ENCODE measurements around the gene TRIO. TPM values are rescaled to one million over a fixed set of nuclear protein-coding genes. Genes with fewer than 3 reads are reported as not detected.

Gene TRIO
- total and polyA plus RNA-seq, 12 donors = 26.2 to 85.2 (median 61.9) TPM

DNA sequence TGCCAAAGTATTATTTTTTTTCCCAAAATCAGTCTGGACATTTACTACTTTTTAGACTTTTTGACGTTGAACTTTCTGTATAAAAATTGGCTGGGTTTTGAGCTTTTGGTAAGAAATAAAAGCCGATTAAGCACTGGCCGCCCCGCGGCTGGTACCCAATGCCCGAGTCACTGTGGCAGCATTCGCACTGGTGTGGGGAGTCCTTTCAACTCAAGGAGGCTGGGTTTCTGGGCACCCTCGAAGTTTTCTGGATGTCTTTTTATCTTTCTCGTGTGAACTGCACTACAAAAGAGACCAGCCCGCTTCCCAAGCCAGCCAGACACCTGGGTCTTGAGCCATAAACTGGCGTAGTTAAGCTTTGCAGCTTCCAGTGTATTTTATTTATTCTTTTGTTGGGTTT lies 366.4 kb downstream of the TRIO start:
- TF ChIP-seq, protein P1, sequence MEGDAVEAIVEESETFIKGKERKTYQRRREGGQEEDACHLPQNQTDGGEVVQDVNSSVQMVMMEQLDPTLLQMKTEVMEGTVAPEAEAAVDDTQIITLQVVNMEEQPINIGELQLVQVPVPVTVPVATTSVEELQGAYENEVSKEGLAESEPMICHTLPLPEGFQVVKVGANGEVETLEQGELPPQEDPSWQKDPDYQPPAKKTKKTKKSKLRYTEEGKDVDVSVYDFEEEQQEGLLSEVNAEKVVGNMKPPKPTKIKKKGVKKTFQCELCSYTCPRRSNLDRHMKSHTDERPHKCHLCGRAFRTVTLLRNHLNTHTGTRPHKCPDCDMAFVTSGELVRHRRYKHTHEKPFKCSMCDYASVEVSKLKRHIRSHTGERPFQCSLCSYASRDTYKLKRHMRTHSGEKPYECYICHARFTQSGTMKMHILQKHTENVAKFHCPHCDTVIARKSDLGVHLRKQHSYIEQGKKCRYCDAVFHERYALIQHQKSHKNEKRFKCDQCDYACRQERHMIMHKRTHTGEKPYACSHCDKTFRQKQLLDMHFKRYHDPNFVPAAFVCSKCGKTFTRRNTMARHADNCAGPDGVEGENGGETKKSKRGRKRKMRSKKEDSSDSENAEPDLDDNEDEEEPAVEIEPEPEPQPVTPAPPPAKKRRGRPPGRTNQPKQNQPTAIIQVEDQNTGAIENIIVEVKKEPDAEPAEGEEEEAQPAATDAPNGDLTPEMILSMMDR (IDR thresholded peaks at IDR 0.05) = no peak
- H3K36me3 ChIP-seq = peaks cover 0 to 61% (median 23%) of the 10 kb centered on the region in 9 donors
- no peak overlapping the region for H3K27ac ChIP-seq
- no peak overlapping the region for H3K4me3 ChIP-seq
- H3K9me3 ChIP-seq = no peaks in the 10 kb centered on the region
- intact Hi-C loops (cut with DNase I) = loop anchor here in 1 of 10 donors (10.0 kb wide), 1 partner anchor 135 kb away; no protein-coding TSS in a partner anchor
- 73 to 89% methylated on average over 11 of the region's 11 CpGs for WGBS, 2 donors
- no peak for DNase-seq
- ATAC-seq = no peak
- H3K27me3 ChIP-seq = no peaks in the 10 kb centered on the region
- no peaks in the 10 kb centered on the region for H3K4me1 ChIP-seq

DNA sequence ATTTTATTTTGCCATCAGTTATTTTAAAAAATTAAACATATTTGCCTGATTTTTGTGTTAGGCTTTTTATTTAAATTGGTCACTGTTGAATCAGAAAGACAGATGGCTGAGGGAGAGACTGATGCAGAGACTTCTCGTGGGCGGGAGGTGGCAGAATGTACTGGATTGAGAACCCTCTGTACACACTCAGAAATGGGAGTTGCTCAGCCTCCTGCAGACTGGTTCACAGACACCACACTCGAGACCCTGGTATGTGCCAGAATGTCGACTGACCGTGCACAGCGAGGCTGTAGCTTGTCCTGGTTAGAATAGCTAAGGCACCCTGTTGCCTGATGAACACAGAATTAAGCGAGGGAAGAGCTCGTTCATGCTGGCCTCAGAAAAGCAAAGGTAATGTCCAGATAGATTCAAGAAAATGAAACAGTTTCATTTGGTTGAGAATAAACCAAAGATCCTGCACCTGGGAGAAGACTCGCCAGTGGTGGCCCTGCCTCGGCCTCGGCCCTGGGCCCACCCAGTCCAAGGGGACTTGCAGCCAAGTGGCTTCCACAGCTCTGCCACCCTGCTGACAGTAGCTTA lies 367.1 kb downstream of the TRIO start:
- DNase-seq (no peak), ATAC-seq (peak in 1 of 8 donors; percentile 22)
- H3K27ac ChIP-seq = no peak overlapping the region
- intact Hi-C loops (cut with DNase I) = no loop called here
- H3K9me3 ChIP-seq = peaks cover 0 to under 1% (median 0%) of the 10 kb centered on the region in 11 donors
- H3K27me3 ChIP-seq = no peaks in the 10 kb centered on the region
- WGBS, 2 donors = 87 to 91% methylated on average over 11 of the region's 11 CpGs
- peaks cover 0 to 54% (median 22%) of the 10 kb centered on the region in 9 donors for H3K36me3 ChIP-seq
- H3K4me1 ChIP-seq = no peaks in the 10 kb centered on the region
- TF ChIP-seq, protein P1 (IDR thresholded peaks at IDR 0.05) = no peak
- H3K4me3 ChIP-seq = no peak overlapping the region

DNA sequence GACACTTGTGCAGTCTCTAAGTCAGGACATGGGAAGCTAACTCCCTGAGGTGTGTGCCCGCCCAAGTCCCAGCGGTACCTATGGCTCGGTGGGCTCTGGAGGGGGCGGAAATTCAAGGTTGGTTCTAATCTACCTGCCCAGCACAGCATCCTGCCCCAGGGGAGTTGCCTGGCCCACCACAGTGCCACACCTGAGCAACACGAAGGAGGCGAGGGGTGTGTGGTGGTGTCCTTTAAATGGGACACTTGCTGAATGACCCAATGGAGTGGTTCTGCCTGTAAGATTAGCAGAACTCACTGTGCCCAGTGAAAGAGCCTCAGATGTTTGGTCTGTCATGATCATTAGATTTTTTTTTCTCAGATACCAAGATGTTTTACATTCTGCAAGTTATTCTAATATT lies 367.7 kb downstream of the TRIO start:
- Histone ChIP-seq H3K4me3 (no peak overlapping the region), H3K4me1 (no peaks in the 10 kb centered on the region), H3K36me3 (peaks cover 0 to 47% (median 20%) of the 10 kb centered on the region in 9 donors), H3K27me3 (no peaks in the 10 kb centered on the region), H3K9me3 (peaks cover 0 to 7% (median 0%) of the 10 kb centered on the region in 11 donors), H3K27ac (no peak overlapping the region)
- intact Hi-C loops (cut with DNase I) = no loop called here
- no peak for DNase-seq
- ATAC-seq = no peak
- TF ChIP-seq, protein P1 (IDR thresholded peaks at IDR 0.05) = no peak
- 90 to 93% methylated on average over 6 of the region's 6 CpGs for WGBS, 2 donors

DNA sequence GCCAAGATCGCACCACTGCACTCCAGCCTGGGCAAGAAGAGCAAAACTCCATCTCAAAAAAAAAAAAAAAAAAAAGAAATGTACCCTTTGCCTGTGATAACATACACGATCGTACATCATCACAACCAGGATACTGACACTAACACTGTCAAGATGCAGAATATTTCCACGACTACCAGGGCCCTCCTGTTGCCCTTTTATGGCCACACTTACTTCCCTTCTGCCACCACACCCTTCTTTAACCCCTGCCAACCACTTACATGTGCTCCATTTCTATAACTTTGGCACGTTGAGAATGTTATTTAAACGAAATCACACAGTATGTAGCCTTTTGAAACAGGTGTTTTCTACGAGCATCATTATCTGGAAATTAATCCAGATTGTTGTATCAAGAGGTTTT lies 369.4 kb downstream of the TRIO start:
- Histone ChIP-seq H3K4me3 (no peak overlapping the region), H3K4me1 (no peaks in the 10 kb centered on the region), H3K27ac (no peak overlapping the region), H3K36me3 (peaks cover 0 to 30% (median 9%) of the 10 kb centered on the region in 9 donors), H3K9me3 (peaks cover 0 to 10% (median 0%) of the 10 kb centered on the region in 11 donors), H3K27me3 (no peaks in the 10 kb centered on the region)
- intact Hi-C loops (cut with DNase I) = no loop called here
- 65 to 68% methylated on average over 7 of the region's 7 CpGs for WGBS, 2 donors
- DNase-seq = no peak
- TF ChIP-seq, protein P1 (IDR thresholded peaks at IDR 0.05) = no peak
- ATAC-seq = no peak

Measured in heart right ventricle (tissue), 16 donors.